Stimulated activated CD8-positive, alpha-beta memory T cell treated with anti-CD3 and anti-CD28 coated beads, Interleukin-2, amount 100 ng/mL, for 48 hours (primary cell): Measurements from ENCODE around the gene UBE2QL1.
"Not testable (repeated sequence)": the region's sequence is repeated elsewhere in the genome, so short reads cannot be mapped to it uniquely, and the experiment has no call there.

Experiments
- DNase-seq, 2 donors: peaks; one replicate each; pipeline ENCODE4 v3.0.0-alpha.2; 2020; ENCODE audit warnings: low read depth in 2 of 2

UBE2QL1 gene

DNA sequence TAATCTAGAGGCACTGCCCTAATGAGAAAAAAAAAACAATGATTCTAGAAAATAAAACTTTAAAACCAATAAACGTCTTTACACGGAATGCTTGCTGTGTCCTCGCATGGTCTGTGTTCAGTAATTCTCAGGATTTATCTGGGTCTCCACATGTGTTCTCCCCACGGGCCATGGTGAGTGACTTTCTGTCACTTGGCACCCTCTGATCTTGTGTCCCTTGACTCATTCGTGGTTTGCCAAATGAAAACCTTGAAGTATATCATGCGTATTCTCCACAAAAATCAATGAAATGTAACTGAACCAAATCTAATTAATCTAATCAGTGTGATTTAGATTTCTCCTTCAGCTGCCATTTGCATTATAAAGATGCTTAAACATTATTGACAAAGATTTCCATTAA, 48.0 kb downstream of the UBE2QL1 start:
- no peak for DNase-seq

DNA sequence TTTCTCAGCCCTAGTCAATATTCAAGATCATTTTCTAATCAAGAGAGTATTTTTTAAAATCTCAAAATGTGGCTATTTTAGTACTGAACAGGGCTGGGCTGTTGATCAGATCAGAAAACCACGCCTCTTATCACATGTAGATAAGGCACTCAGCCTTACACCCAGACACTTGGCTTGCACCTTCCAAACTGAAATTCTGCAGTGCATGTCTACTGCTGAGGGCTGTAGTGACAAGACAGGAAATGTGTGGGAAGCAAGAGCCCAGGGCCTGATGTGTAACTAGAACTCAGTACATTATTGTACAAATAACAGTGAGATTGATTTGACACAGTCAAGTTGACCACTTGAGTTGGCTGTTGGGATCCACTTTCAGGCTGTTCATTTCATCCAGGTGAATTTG, 48.6 kb downstream of the UBE2QL1 start:
- no peak for DNase-seq

DNA sequence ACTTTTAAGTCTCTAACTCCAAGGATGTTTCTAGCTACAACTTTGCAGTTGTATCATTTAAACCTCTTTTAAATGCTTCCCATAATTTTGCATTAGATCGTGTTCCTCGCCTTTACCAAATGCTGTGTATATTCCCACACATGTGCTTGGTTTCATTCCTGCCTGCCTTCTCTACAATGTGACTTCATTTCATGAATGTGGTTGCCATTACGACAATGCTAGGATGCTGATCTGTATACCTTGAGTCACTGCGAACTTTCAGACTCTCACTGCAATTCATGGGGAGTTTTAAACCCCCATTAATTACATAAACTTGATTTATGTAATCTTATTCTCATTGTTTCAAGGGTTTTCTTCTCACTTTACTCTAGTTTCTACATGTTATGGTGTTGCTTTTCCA, 50.3 kb downstream of the UBE2QL1 start:
- no peak for DNase-seq

DNA sequence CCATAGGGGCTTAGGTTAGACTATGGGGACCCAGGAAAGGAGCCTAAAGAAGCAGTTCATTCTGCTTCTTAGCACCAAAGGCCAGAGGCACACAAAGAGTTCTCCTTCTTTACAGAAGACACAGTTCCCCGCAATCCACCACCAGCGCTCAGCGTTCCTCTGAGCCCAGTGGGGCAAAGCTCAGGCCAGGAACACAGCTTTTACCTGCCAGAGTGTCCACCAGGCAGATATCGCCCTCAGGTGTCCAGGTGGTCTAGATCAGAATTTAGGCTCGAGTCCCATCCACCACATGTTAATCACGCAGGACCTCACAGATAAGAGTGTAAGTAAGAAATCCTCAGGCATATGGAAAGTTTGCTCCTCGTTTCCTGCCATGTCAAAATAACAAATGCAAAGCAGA, 53.0 kb downstream of the UBE2QL1 start:
- no peak for DNase-seq

DNA sequence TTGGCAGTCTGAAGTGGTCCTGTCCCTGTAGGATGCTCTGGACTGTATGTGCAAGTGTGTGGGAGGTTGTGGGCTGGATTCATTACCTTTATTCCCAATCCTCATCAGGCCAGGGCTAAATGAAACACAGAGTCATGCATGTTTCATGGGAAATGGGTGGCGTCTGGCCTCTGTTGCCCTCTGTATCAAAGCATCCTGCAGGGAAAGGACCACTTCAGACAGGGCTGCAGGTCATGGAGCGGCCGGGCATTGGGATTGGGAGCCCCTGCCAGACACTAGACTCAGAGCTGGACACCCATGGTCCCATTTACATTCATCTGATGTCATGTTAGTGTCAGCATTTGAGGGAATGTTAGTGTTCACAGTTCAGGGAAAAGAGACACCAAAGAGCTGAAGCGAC, 53.8 kb downstream of the UBE2QL1 start:
- no peak for DNase-seq

DNA sequence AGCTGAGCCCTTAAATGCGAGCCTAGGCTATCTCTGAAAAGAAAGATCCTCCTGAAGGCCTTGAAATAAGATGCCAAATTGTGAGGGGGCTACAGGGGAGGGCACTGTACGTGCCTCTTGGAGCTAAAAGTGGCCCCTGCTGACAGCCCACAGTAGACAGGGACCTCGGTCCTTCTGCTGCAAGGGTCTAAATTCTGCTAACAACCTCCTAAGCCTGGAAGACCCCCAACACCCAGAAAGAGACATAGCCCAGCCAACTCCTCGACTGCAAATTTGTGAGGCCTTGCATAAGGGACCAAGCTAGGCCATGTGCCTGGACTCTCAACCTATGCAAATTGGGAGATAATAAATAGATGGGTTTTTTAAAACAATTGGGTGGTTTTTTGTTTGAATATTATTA, 54.7 kb downstream of the UBE2QL1 start:
- no peak for DNase-seq

DNA sequence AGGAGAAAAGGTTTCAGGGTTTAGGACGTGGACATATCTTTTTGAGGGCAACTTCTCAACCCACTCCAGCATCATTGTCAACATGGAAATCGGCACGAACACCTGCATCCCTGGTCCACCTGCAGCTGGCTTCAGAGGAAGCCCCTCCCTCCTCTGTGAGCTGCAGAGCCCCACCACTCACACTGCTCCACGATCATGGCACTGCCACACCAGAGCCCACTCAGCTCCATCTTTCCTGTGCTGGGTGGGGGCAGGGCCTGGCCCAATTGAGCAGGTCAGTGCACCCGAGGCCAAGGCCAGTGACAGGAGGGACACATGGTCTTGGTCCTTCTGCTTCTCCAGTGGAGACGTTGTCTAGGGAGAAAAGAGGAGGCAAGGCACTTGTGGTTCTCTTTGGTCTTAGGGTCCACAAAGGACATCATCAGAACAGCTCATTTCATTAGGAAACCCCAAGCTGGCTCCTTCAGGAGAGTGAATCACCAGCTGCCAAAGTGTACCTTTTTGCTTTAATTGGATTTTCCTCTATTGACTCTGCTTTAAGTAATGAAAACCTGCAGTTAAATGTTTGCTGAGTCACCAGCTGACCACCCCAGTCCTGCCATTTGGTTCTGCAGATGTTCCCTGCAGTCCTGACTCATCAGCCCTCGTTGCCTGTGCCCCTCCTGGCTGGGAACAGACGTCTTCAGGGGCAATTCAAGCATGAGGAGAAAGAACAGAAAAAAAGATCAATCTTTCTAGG, 56.2 kb downstream of the UBE2QL1 start:
- DNase-seq = no peak

DNA sequence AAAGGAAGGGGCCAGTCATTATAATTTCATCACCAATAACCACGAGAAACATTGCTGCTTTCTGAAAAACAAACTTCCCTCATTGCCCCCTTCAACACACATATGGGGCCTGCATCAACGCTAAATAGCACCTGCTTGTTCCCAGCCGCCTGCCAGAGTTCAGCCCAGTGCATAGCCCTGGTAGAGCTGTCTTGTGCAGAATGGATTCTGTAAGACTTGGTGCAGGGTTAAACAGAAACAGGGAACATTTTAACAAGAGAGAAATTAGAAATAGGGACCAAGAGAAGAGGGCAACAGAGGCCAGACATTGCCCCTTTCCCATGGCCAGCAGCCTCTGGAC, 56.7 kb downstream of the UBE2QL1 start:
- no peak for DNase-seq

DNA sequence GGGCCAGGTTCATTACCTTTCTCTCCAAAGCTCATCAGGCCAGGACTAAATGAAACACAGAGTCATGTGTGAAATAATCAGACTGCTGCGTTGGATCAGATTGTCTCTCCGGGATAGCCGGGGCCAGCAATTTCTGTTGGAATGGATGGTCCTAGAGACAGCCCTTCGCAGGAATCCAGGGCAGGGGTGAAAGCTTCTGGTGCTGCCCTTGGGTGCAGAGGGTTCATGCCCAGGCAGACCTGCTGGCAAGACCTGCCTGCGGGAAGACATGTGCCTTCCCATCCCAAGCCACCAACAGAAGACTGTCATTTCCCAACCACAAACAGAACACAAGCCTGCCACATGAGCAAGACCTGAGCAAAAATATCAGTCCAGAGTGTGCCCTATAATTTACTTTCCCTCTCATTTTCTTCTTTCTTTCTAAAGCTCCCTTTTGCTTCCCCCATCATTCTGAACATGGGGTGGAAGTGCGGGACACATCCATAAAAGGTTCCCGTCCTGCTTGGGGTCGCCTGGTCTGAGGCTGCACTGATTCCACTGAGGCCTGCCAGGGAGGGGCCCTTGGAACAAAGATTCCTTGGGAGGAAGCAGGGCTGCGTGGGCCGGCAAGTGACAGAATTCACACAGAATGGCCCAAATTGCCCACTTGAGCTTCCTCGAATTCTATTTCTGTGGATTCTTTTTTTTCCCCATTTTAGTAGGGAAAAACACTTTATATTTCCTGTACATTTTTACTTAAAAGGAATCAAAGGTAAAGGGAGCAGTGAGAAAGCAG, 57.3 kb downstream of the UBE2QL1 start:
- DNase-seq = no peak

DNA sequence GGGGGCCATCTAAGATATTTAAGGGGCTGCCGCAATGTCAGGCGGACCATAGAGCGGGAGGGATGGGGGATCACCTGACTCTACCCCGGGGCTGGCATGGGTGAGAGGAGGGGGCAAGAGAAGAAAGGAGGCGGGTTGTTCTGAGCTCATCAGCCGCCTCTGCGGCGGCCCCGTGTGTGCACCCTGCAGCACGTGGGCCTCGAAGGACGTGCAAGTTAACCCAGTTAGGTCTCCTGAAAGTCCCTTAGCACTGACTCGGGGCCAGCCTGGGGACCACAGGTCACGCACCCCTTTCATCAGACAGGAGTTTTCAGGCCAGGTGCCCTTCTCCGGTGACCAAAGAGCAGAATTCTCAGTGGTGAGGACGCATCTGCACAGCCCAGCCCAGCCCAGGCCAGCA, 58.0 kb downstream of the UBE2QL1 start:
- DNase-seq = no peak

DNA sequence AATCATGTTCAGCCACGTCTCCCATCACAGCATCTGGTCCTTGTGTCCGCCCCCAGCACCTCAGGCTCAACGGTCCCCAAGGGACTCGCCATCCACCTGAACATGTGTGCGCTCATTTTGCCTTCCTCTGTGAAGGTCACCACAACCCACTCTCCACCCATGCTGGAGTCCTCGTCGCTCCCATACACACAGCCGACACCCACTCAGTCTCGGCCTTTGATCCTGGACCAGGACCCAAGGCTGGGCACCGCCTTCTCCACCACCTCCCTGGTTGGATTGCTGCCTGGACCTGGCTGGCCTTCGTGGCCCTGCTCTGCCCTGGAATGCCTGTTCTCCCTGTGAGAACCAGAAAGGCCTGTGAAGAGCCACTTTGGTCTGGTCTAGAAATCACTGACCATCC, 60.3 kb downstream of the UBE2QL1 start:
- no peak for DNase-seq

DNA sequence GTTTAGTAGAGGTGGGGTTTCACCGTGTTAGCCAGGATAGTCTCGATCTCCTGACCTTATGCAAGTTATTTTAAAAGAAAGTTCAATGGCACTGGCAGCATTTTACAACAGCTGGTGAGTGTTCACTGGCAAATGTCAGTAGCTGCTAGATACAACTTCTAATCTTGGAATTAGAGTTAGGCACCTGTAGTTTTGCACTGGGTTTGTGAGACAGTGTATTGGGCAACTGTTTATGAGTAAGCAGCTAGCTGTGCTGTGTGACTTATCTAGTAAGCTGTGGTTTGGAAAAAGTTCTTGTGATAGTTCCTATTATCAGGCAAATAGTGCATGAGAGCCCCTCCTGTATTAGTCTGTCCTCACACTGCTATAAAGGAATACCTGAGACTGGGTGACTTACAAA, 61.5 kb downstream of the UBE2QL1 start:
- no peak for DNase-seq

DNA sequence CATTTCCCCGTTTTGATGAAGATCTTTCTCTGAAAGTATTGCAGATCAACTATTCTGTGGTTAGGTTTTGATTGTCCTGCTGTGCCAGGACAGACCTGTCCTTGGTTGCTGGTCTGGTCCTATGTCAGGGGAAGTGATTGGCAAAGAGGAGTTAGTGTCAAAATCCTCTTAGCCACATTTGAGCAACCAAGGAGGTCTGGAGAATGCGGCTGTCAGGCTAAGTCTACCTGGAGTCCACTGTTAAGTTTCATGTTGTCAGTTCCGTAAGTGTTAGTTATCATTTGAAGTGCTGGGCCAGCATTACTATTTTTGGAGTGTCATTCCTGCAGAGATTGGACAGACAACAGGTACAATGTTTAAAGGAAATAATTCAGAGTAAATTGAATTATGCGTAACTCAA, 62.3 kb downstream of the UBE2QL1 start:
- DNase-seq = no peak

DNA sequence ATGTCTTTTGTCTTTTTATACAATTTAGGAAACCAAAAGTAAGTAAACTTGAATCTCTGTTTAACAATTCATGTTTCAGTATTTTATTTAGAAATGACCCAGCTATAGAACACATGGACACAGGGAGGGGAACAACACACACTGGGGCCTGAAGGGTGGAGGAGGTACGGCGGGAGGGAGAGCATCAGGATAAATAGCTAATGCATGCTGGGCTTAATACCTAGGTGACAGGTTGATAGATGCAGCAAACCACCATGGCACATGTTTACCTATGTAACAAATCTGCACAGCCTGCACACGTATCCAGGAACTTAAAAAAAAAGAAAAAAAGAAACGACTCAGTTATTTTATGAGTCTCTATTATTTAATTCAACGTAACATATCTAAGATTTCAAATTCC, 67.2 kb downstream of the UBE2QL1 start:
- DNase-seq = not testable (repeated sequence)

DNA sequence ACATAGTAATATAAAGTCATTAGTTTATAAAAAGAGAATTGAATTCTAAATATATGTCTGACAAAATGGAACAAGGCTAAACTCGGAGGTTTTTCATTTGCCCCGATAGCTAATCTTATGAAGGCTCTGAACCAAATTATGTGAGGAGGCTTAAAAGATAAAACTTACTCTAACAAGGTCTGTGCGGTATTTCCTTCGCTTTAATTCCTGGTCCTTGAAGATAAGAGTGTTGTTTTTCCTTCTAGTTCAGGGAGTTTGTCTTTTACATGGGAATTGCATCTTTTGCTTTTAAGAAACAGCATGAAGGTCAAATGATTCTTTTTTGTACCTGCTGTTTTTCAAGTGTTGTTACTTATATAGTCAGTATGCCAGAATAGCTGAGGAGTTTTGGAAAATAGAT, 68.2 kb downstream of the UBE2QL1 start:
- no peak for DNase-seq

DNA sequence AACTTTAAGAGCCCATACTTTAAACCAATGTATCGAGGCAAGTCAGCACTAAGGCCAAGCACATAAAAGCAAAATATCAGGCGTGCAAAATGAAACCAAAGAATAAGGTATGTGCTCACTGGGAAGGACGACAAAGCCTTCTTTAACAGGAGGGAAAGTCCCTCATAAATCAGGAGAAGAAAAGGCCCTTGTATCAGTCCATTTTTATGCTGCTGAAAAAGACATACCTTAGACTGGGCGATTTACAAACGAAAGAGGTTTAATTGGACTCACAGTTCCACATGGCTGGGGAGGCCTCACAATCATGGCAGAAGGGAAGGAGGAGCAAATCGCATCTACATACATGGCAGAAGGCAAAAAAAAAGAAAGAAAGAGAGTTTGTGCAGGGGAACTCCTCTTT, 68.9 kb downstream of the UBE2QL1 start:
- no peak for DNase-seq

DNA sequence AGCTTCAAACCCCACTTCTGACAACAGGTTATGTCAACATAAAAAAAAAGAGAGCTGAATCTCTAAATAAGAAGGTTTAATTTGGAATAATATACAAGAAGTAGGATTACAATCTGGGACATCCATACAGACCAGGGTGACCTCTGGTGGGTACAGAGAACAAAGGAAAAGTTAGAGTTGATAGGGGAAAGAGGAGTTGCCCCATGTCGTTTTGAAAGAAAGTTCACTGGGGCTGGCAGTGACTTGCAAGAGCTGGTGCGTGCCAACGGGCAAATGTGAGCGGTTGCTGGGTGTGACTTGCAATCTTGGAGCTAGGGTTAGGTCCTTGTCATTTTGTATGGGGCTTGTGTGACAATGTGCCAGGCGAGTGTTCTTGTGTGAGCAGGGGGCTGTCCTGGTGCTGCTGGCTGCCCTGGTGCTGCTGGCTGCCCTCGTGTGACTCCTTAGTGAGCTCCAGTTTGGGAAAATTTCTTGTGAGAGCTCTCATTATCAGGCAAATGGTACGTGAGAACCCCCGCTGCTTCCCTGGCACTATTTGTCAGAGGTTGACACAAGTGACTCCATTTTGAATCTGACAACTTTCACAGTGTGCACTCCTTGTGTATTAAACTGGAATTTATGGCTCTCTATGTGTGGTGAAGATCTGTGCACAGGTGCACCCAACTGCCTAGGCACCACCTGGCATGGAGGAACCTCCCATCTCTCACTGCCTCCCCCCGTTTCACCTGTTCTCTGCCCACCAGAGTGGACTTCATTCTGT, 69.8 kb downstream of the UBE2QL1 start:
- DNase-seq = no peak

DNA sequence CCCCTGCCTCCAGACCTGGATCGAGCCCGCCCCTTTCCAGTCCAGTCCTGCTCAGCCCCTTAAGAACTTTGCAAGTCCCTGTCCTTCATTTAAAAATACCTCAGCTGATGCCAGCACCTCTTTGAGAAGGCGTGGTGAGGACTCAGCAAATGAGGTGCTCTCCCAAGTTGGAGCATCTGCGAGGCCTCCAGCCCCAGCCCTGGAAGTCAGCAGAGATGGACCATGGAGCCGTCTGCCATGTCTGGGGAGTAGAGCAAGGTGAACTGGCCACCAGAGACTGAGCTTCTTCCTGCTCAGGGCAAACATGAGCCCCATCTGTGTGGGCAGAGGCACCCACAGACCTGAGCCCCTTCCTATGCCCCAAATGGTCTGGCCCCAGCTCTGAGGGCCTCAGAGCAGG, 71.5 kb downstream of the UBE2QL1 start:
- no peak for DNase-seq

DNA sequence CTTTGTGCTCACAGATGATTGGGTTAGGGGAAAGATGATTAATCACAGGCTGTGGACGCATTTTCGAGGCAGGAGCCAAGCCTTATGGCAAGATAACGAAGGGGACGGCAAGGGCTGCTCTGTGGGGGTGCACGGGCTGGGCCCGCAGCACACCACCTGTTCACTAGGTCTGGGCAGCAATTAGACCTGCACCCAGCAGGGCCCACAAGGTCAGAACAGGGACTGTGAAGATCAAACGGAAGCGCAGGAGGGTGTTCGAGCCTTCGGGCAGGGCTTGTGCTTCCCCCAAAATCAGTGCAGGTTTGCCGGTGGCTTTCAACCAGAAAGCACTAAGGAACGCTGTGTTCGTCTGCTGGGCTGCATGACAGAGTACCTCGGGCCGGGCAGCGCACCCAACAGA, 73.7 kb downstream of the UBE2QL1 start:
- DNase-seq = no peak

DNA sequence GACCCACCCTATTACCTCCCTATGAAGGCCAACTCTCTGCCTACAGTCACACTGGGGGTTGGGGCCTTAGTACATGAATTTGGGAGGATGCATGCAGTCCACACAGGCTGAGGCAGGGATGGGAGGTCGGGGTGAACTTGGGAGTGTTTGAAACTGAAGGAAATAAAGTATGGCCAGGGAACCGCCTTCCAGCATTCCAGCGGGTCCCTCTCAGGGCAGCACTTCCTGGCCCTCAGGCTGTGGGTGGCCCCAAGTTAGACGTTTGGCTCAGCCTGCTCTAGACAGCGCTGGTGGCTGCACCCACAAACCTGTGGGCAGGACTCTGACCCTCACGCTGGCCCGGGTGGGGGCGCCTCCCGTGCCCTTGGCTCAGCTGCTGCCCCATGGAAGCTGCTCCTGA, 74.3 kb downstream of the UBE2QL1 start:
- no peak for DNase-seq

DNA sequence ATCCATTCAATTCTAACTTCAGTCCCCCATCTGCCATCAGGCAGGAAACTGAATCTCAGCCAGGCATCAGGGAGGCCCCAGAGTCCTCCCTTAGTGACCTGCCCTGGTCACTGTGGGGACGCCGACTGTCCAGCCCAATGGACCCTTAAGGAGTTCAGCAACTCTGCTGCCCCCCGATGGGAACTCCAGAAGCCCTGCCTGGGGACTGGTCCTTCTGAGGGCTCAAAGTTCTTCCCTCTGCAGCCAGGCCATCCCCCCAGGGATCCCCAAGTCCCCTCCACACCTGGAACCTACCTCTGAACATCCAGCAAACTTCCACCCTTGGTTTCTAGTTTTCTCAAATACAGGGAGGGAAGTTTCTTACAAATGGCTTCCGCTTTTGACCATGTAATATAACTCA, 76.8 kb downstream of the UBE2QL1 start:
- DNase-seq = no peak

DNA sequence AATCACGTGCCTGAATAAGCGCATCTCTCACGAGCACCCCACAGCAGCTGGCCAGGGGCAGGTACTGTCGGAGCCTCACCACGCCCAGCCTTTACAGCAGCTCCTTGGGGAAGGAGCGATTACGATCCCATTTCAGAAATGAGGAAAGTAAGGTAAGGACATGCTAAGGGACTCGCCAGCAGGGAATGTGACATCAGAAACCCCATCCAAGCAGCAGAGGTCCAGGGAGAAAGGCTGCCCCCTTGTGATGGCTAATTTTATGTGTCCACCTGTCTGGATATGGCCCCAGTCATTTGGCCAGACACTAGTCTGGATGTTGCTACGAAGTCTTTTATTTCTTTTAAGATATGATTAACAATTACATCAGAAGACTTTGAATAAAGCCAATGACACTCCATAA, 77.3 kb downstream of the UBE2QL1 start:
- DNase-seq = no peak
